T follicular helper cell (primary cell): Measurements from ENCODE around the gene YPEL3.
A peak's percentile ranks its signal among the peaks of the same experiment; 100 is the strongest.

Experiments
- DNase-seq: peaks from one replicate; pipeline ENCODE4 v3.0.0-alpha.2; 2020; ENCODE audit warnings: low read depth

The YPEL3 gene

GRCh38 chr16:30090610-30091331, 5.2 kb downstream of the YPEL3 start:
- DNase-seq, result no peak

GRCh38 chr16:30088832-30089624, 7.0 kb downstream of the YPEL3 start:
- no peak for DNase-seq

- no peak for DNase-seq
These were observed 7.7 kb downstream of the YPEL3 start for GRCh38 chr16:30088237-30088831.

GRCh38 chr16:30087181-30087898, 8.7 kb downstream of the YPEL3 start:
- no peak for DNase-seq

GRCh38 chr16:30086291-30087140, 9.5 kb downstream of the YPEL3 start:
- DNase-seq, result no peak

- no peak for DNase-seq
These were observed 10.2 kb downstream of the YPEL3 start for GRCh38 chr16:30085820-30086219.

GRCh38 chr16:30085247-30085646, 10.8 kb downstream of the YPEL3 start:
- no peak for DNase-seq

GRCh38 chr16:30084816-30085159, 11.2 kb downstream of the YPEL3 start:
- no peak for DNase-seq

GRCh38 chr16:30084096-30084815, 11.8 kb downstream of the YPEL3 start:
- no peak for DNase-seq

- DNase-seq, result no peak
These were observed 12.6 kb downstream of the YPEL3 start for GRCh38 chr16:30083216-30084055.

- no peak for DNase-seq
These were observed 13.4 kb downstream of the YPEL3 start for GRCh38 chr16:30082545-30083090.

- DNase-seq, result no peak
These were observed 16.5 kb downstream of the YPEL3 start for GRCh38 chr16:30079480-30079879.

GRCh38 chr16:30078744-30079143, 17.3 kb downstream of the YPEL3 start:
- DNase-seq, result no peak

- DNase-seq, result no peak
These were observed 18.4 kb downstream of the YPEL3 start for GRCh38 chr16:30077656-30078055.

GRCh38 chr16:30076276-30076791, 19.7 kb downstream of the YPEL3 start:
- no peak for DNase-seq

- peak; percentile 89 for DNase-seq
These were observed 20.3 kb downstream of the YPEL3 start, which contains the start of gene PPP4C for GRCh38 chr16:30075503-30076275. Gene PPP4C (plus strand): TSS chr16:30075994. CDS start chr16:30076378, 384 bp downstream.

- DNase-seq, result no peak
These were observed 25.5 kb downstream of the YPEL3 start for GRCh38 chr16:30070490-30070889.
